ENCODE data around the gene C1orf50.
"Not testable (repeated sequence)": the region's sequence is repeated elsewhere in the genome, so short reads cannot be mapped to it uniquely, and the experiment has no call there.

C1orf50 gene

GRCh38 chr1:42745851-42746250 is 21.2 kb upstream of the C1orf50 start:
- no peak for TF ChIP-seq CTCF (conservative IDR thresholded peaks at IDR 0.05; ENCODE audit: low read depth, low read length)
- H3K4me3 ChIP-seq (ENCODE audit: low read depth, low read length) = no peak overlapping the region
- DNase-seq (ENCODE audit: low read depth) = no peak

GRCh38 chr1:42746436-42747105 is 20.5 kb upstream of the C1orf50 start:
- H3K4me3 ChIP-seq (ENCODE audit: low read depth, low read length) = no peak overlapping the region
- no peak for DNase-seq (ENCODE audit: low read depth)
- no peak for TF ChIP-seq CTCF (conservative IDR thresholded peaks at IDR 0.05; ENCODE audit: low read depth, low read length)

- peak; percentile 33 for DNase-seq (ENCODE audit: low read depth)
- H3K4me3 ChIP-seq (ENCODE audit: low read depth, low read length) = no peak overlapping the region
- peak; percentile 76 for TF ChIP-seq CTCF (conservative IDR thresholded peaks at IDR 0.05; ENCODE audit: low read depth, low read length)
Measured at GRCh38 chr1:42747125-42747524, 19.9 kb upstream of the C1orf50 start.

- no peak for TF ChIP-seq CTCF (conservative IDR thresholded peaks at IDR 0.05; ENCODE audit: low read depth, low read length)
- no peak for DNase-seq (ENCODE audit: low read depth)
- H3K4me3 ChIP-seq (ENCODE audit: low read depth, low read length) = no peak overlapping the region
Measured at GRCh38 chr1:42748021-42748420, 19.0 kb upstream of the C1orf50 start.

- no peak for TF ChIP-seq CTCF (conservative IDR thresholded peaks at IDR 0.05; ENCODE audit: low read depth, low read length)
- H3K4me3 ChIP-seq (ENCODE audit: low read depth, low read length) = no peak overlapping the region
- DNase-seq (ENCODE audit: low read depth) = no peak
Measured at GRCh38 chr1:42748461-42749410, 18.3 kb upstream of the C1orf50 start.

GRCh38 chr1:42750041-42750440 is 17.0 kb upstream of the C1orf50 start:
- no peak for TF ChIP-seq CTCF (conservative IDR thresholded peaks at IDR 0.05; ENCODE audit: low read depth, low read length)
- no peak for DNase-seq (ENCODE audit: low read depth)
- H3K4me3 ChIP-seq (ENCODE audit: low read depth, low read length) = no peak overlapping the region

GRCh38 chr1:42751511-42752070 is 15.5 kb upstream of the C1orf50 start:
- not testable (repeated sequence) for H3K4me3 ChIP-seq (ENCODE audit: low read depth, low read length); DNase-seq (ENCODE audit: low read depth)

All from choroid plexus epithelial cell (primary cell).